Measurements from ENCODE around the gene RABGGTA.
A peak's percentile ranks its signal among the peaks of the same experiment; 100 is the strongest.
"Not testable (repeated sequence)": the region's sequence is repeated elsewhere in the genome, so short reads cannot be mapped to it uniquely, and the experiment has no call there.

The RABGGTA gene

GRCh38 chr14:24259282-24260025, 11.9 kb downstream of the RABGGTA start:
- peak; percentile 75 for DNase-seq

DNA sequence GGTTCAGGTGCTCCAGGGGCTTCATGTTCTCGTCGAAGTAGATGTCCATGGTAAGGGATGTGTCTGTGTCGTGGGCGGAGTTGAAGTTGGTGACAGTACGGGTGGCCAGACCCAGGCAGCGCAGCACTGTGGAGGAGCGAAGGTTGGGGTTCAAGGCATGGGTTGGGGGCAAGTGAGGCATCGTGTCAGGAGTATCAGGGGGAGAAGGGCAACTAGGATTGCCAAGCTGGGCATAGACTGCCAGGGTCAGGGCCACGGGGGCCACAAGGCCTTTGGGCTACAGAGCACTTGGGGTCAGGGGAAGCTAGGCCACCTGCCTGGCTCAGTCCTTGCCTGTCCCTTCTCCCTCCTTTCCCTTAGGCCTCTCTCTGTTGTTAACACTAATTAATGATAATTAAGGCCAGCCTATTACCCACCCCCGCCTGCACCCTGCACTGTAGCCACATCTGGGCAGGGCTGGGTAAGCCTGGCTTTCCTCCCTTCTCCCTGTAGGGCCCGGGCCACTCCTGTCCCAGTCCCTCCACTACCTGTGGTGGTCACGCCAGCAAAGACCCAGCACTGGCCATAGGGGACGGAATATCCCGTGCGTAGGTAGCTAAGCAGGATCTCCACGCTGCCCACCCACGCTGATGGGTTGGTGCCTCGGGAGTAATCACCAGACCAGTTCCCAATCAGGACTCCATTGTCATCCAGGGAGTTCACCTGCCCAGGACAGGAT, 12.7 kb downstream of the RABGGTA start:
- DNase-seq: no peak

GRCh38 chr14:24258119-24258518, 13.3 kb downstream of the RABGGTA start:
- no peak for DNase-seq

DNA sequence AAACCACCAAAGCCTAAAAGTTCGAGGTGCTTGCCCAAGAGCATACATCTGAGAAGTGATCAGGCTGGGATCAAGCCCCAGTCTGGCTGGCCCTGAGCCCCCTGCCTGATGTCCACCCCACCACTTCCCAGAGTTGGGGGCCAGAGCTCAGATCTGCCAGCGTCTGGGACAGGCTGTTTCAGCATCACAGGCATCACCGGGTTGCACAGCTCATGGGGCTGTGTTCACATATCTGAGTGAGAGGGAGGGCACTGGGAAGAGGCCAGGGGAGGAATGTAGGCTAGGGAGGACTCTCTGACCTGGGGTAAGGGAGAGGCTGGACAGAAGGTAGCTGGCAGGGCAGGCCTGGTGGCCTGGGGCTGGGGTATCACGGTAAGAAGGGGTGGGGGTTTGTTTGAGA, 14.4 kb downstream of the RABGGTA start:
- no peak for DNase-seq

DNA sequence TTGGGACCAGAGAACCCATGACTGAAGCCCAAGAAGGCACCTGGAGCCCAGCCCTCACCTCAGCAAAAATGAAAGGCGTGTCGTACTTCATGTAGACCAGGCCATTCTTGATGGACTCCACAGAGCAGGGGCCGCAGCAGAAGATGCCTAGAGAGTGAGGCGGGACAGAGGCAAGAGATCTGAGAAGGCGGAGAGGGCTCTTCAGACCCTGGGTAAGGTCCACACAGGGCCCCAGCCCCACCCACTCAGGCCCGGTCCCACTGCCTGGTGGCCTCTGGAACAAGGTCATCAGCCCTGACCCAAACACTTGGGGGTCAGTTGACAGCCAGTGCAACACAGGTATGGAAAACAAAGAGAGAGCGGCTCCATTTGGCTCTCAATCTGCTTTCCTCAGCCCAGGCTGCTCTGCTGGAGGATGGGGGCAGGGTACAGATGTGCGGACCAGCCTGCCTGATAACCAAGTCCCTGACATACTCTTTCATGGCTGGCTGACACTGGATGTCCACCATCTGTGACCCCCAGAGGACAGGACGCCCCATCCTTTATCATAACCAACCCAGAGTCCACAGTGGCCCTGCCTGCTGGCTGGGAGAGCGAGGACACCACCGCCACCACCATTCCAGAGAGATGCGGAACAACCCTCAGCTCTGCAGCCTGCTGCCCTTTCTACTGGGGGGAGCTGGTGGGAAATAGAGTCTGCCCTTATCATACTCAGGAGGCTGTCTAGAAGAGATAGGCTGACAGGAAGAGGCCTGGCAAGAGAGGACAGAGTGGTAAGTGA, 15.3 kb downstream of the RABGGTA start:
- DNase-seq: no peak

GRCh38 chr14:24255438-24255837, 16.0 kb downstream of the RABGGTA start:
- no peak for DNase-seq

GRCh38 chr14:24254630-24255392, 16.6 kb downstream of the RABGGTA start:
- DNase-seq: no peak

GRCh38 chr14:24253936-24254335, 17.5 kb downstream of the RABGGTA start:
- DNase-seq: no peak

- no peak for DNase-seq
Observed at GRCh38 chr14:24252289-24253124, 18.9 kb downstream of the RABGGTA start.

GRCh38 chr14:24251880-24252288, 19.5 kb downstream of the RABGGTA start:
- DNase-seq: peak; percentile 74

DNA sequence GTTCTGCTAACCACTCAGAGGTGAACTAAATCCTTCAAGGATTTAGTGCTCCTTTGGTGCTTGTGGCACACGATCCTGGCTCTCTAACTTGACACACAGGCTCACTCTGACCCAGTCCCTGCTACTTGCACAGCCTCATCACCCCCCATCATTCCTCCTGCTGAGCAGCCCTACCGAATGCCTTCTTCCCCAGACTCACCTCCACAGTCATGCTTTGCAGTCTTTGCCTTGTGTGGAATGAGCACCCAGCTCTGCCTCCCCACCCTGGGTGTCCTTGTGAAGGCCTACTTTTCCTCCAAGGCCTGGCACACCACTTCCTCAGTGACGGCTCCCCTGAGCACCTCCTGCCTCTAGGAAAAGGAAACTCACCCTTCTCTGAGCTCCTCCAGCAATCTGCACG, 21.0 kb downstream of the RABGGTA start:
- DNase-seq: no peak

DNA sequence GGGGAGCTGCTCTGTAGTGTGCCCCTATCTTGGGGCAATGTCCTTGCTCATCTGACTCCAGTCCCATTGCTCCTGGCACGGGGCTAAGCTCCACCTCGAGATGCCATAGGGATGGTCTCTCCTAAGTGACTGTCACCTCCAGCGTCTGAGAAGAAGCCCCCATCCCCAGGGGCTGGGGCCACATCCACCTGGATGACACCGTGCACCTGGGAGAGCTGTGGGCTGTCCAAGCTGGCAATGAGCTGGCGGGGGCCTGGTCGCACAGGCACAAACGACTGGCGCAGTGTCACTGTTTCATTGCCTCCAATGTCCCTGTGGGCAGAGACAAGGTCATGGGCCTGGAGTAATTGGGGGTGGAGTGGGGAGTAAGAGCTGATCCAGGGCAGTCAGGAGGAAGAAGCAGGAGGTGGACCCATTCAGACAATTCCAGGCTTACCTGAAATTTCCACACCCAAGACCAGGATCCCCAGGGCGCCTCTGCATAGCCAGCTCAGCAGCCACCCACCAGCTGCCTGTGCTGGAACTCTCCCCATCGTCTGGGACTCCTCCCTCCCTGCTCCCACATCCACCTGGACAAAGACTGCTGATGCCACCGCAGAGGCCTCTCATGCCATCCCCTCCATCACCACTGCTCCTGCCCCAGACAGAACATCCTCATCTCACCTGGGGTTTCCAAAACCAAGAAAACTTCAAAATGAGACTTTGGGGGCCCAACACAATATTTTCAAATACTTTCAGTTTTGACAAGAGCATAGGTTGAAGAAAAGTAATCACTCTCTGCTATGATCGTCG, 22.0 kb downstream of the RABGGTA start:
- no peak for DNase-seq

GRCh38 chr14:24247422-24247821, 24.0 kb downstream of the RABGGTA start:
- DNase-seq: no peak

GRCh38 chr14:24246765-24247212, 24.6 kb downstream of the RABGGTA start:
- DNase-seq: peak; percentile 40

DNA sequence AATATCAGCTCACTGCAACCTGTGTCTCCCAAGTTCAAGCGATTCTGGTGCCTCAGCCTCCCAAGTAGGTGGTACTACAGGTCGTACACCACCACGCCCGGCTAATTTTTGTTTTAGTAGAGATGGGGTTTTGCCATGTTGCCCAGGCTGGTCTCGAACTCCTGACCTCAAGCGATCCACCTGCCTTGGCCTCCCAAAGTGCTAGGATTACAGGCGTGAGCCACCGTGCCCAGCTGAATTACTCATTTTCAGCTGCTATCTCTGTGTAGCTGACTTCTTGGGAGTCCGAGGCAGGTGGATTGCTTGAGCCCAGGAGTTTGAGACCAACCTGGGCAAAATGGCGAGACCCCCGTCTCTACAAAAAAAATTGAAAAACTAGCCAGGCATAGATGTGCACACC, 26.0 kb downstream of the RABGGTA start:
- DNase-seq: not testable (repeated sequence)

- DNase-seq: no peak
Observed at GRCh38 chr14:24243336-24243836, 28.0 kb downstream of the RABGGTA start.

DNA sequence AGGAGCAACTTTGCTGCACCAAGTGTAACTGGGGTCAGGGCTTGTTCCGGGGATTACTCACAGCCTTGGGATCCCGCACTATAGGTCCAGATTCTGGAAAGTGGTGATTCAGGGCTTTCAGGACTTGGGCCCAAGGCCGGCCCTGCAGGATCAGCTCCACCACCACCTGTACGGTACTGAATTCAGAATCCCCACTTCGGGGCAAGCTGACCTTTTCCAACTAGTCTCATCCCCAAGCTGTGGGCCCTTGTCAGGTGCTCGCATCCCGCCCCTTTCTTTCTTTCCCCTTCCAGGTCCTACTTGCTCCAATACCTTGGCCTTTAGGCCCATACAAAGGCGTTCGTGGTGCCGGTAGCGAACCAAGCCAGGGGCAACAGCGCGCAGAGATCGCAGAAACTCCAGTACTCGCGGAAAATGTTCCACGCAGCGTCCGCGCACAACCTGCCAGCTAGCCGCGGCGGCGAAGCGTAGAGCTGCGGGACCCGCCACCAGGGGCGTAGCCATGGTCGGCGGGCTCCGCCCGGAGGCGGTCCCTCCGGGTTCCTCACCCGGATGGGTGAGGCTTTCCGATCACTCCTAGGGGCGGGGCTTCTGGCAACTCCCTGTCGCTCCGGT, 29.5 kb downstream of the RABGGTA start:
- peak; percentile 95 for DNase-seq

- no peak for DNase-seq
Observed at GRCh38 chr14:24240110-24240918, 31.1 kb downstream of the RABGGTA start.

- peak; percentile 45 for DNase-seq
Observed at GRCh38 chr14:24238527-24239037, 32.8 kb downstream of the RABGGTA start.
